Endothelial cell of umbilical vein (primary cell): ENCODE measurements around the gene CCDC70. TPM values are rescaled to one million over a fixed set of nuclear protein-coding genes. Genes with fewer than 3 reads are reported as not detected.

Source experiments
- BruUV-seq: library from RNA; stranded (reverse); fragments of 400-500 nt; replicated peaks from 2 replicates; lab custom pipeline; 2021; lab: Mats Ljungman, UMichigan
- CTCF ChIA-PET: fragments of 300-600, 350-600 bp; sonication (Branson Sonifier 250); formaldehyde crosslinking; loops from one replicate; lab custom pipeline; 2021; ENCODE audit warnings: antibody characterized with exemption, inconsistent platforms; lab: Charles Lee
- POLR2A ChIA-PET: fragments of 300-600, 350-600 bp; sonication (Branson Sonifier 250); formaldehyde crosslinking; loops from one replicate; lab custom pipeline; 2021; ENCODE audit warnings: antibody characterized with exemption, inconsistent platforms; lab: Charles Lee
- DNase-seq: peaks from one replicate; pipeline ENCODE4 v3.0.0-alpha.2; 2011; ENCODE audit warnings: low read depth, low spot score
- FAIRE-seq: peaks from 2 replicates; lab custom pipeline; 2011; peaks lifted over from hg19 to GRCh38; lab: Jason Lieb, UNC
- H2AFZ ChIP-seq: 2 replicates; pipeline ENCODE4 v1.6.0; 2012; ENCODE audit warnings: low read depth, low read length, control low read depth, inconsistent platforms
- H3K27ac ChIP-seq: 2 replicates; pipeline ENCODE4 v1.5.1; 2011; ENCODE audit warnings: low read depth, mild to moderate bottlenecking, control low read depth, low read length, moderate library complexity; ENCODE audit not compliant: insufficient read depth
- H3K27me3 ChIP-seq, 2 experiments: 2 replicates each; pipeline versions ENCODE4 v1.6.0 to v1.6.1; 2011; ENCODE audit warnings: low read length in 2 of 2, mixed read lengths in 1 of 2; ENCODE audit not compliant: control insufficient read depth in 2 of 2, insufficient read depth in 2 of 2
- H3K36me3 ChIP-seq, 2 experiments: 2 replicates in 1 of 2; 3 replicates in 1 of 2; pipeline ENCODE4 v1.5.1; 2011; ENCODE audit warnings: low read length in 2 of 2, mild to moderate bottlenecking in 1 of 2, moderate library complexity in 1 of 2; ENCODE audit not compliant: control insufficient read depth in 2 of 2, insufficient read depth in 2 of 2; ENCODE audit errors: extremely low read depth in 1 of 2
- H3K4me1 ChIP-seq: 3 replicates; pipeline ENCODE4 v1.5.1; 2011; ENCODE audit warnings: mild to moderate bottlenecking, low read length; ENCODE audit not compliant: control insufficient read depth, insufficient read depth; ENCODE audit errors: extremely low read depth
- H3K4me2 ChIP-seq: 2 replicates; pipeline ENCODE4 v1.6.1; 2011; ENCODE audit warnings: low read length, control low read depth, mixed read lengths; ENCODE audit not compliant: insufficient read depth
- H3K4me3 ChIP-seq, 3 experiments: fragments of 200-600 bp in 1 of 3; sonication (generic), shearing (Covaris generic) in 1 of 3; replicated peaks in 1 of 3; 2 replicates each; pipeline ENCODE4 v1.5.1; 2011 to 2016; ENCODE audit warnings: control low read depth in 3 of 3, low read length in 3 of 3, mild to moderate bottlenecking in 2 of 3, inconsistent platforms in 1 of 3, low read depth in 1 of 3, moderate library complexity in 1 of 3; ENCODE audit not compliant: insufficient read depth in 1 of 3
- H3K79me2 ChIP-seq: 2 replicates; pipeline ENCODE4 v1.6.0; 2012; ENCODE audit warnings: low read length, inconsistent platforms; ENCODE audit not compliant: control insufficient read depth, insufficient read depth
- H3K9ac ChIP-seq: replicated peaks from 2 replicates; pipeline ENCODE3; 2011; ENCODE audit warnings: low read length, control low read depth; ENCODE audit not compliant: insufficient read depth; ENCODE audit errors: extremely low read depth
- H3K9me1 ChIP-seq: replicated peaks from 3 replicates; pipeline ENCODE4 v1.6.0; 2011; ENCODE audit warnings: mild to moderate bottlenecking, low read length; ENCODE audit not compliant: control insufficient read depth, insufficient read depth; ENCODE audit errors: extremely low read depth
- H3K9me3 ChIP-seq: replicated peaks from 2 replicates; pipeline ENCODE4 v1.5.1; 2012; ENCODE audit warnings: low read length, inconsistent platforms; ENCODE audit not compliant: control insufficient read depth, insufficient read depth
- H4K20me1 ChIP-seq: replicated peaks from 2 replicates; pipeline ENCODE3; 2011; ENCODE audit warnings: mild to moderate bottlenecking, low read length; ENCODE audit not compliant: control insufficient read depth, insufficient read depth; ENCODE audit errors: extremely low read depth
- EZH2 ChIP-seq: IDR thresholded peaks from 2 replicates; pipeline ENCODE4 v1.6.1; 2012; ENCODE audit warnings: borderline replicate concordance, low read depth, mild to moderate bottlenecking, moderate library complexity, low read length, inconsistent platforms; ENCODE audit not compliant: severe bottlenecking
- FOS ChIP-seq: IDR thresholded peaks from 2 replicates; pipeline ENCODE4 v1.6.1; 2011; ENCODE audit warnings: mild to moderate bottlenecking, low read length, moderate library complexity, borderline replicate concordance; ENCODE audit not compliant: insufficient read depth
- GATA2 ChIP-seq: IDR thresholded peaks from 2 replicates; pipeline ENCODE4 v1.7.0; 2011; ENCODE audit warnings: low read depth, mild to moderate bottlenecking, moderate library complexity, mixed read lengths, low read length; ENCODE audit not compliant: insufficient read length, insufficient read depth
- JUN ChIP-seq: IDR thresholded peaks from 2 replicates; pipeline ENCODE4 v1.6.1; 2011; ENCODE audit warnings: borderline replicate concordance, low read depth; ENCODE audit not compliant: insufficient read length, insufficient read depth
- MYC ChIP-seq: IDR thresholded peaks from one replicate; pipeline ENCODE4 v1.6.1; 2011; ENCODE audit warnings: mild to moderate bottlenecking, low read depth, low read length
- POLR2A ChIP-seq: IDR thresholded peaks from 2 replicates; pipeline ENCODE4 v1.6.1; 2012; ENCODE audit warnings: low read depth, mild to moderate bottlenecking, control low read depth, low read length
- POLR2AphosphoS5 ChIP-seq: IDR thresholded peaks from 2 replicates; pipeline ENCODE4 v1.6.1; 2012; ENCODE audit warnings: low read depth, mild to moderate bottlenecking, control low read depth, low read length, moderate library complexity; ENCODE audit not compliant: insufficient read depth
- dilution Hi-C: fragments of 300-500 bp; cut with MboI; formaldehyde crosslinking; loops from one replicate; pipeline ENCODE4 v1.15.0; 2019; ENCODE audit warnings: low sequenced_read_pairs; ENCODE audit not compliant: extremely low pct_ligation_motif_present
- intact Hi-C: fragments of 100-400 bp; cut with micrococcal nuclease; formaldehyde crosslinking; loops from one replicate; pipeline ENCODE4 v1.10.0; 2022
- polyA plus RNA-seq, 4 experiments: library from polyadenylated mRNA; depleted of rRNA in 3 of 4; stranded (reverse) in 3 of 4; unstranded in 1 of 4; fragments of >200 nt; gene quantifications; 2 replicates each; pipeline versions ENCODE4 v1.2.1 to v1.2.3, GENCODE V29; 2011 to 2012; ENCODE audit warnings: missing spikeins in 1 of 4
- total RNA-seq: library from RNA; stranded (reverse); gene quantifications from 2 replicates; pipeline ENCODE4 v1.2.3, GENCODE V29; 2021
- TF ChIP-seq, protein P1 (sequence below), 2 donors: IDR thresholded peaks; 1 replicate in 1 of 2; 2 replicates in 1 of 2; pipeline ENCODE4 v1.5.1; 2011; ENCODE audit warnings: low read length in 2 of 2, mild to moderate bottlenecking in 2 of 2, moderate library complexity in 2 of 2, control low read depth in 1 of 2, inconsistent platforms in 1 of 2, low read depth in 1 of 2; ENCODE audit not compliant: insufficient read depth in 1 of 2; ENCODE audit errors: extremely low read depth in 1 of 2
- TF ChIP-seq, protein P2 (sequence below): IDR thresholded peaks from 2 replicates; pipeline ENCODE4 v1.6.1; 2011; ENCODE audit not compliant: insufficient read depth, insufficient read length

Gene CCDC70
- total and polyA plus RNA-seq, 2 donors (not counting 3 experiments of a cell fraction or from before 2014, with no cell fraction given): not detected

DNA sequence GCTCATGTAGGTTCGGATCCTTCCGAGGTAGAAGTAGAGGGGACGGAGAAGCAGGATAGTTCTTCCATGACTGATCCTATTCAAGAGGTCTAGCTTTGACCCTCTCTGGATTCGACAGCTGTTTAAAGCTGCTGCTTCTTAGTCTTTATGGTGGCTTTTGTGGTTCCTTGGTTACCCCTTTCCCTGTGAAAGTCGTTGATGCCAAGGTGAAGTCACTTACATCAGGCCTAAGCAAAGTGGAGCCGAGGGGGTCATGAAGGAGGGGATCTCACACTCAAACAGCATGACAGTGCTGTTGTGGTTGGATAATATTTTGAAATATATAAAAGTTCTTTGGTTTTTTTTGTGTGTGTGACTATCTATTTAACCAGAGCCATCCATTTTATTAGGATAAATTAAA is 8.1 kb downstream of the CCDC70 start:
- TF ChIP-seq MYC (no peak), EZH2 (no peak), GATA2 (no peak), POLR2A (no peak), FOS (no peak), POLR2AphosphoS5 (no peak), JUN (no peak)
- TF ChIP-seq, protein P1, sequence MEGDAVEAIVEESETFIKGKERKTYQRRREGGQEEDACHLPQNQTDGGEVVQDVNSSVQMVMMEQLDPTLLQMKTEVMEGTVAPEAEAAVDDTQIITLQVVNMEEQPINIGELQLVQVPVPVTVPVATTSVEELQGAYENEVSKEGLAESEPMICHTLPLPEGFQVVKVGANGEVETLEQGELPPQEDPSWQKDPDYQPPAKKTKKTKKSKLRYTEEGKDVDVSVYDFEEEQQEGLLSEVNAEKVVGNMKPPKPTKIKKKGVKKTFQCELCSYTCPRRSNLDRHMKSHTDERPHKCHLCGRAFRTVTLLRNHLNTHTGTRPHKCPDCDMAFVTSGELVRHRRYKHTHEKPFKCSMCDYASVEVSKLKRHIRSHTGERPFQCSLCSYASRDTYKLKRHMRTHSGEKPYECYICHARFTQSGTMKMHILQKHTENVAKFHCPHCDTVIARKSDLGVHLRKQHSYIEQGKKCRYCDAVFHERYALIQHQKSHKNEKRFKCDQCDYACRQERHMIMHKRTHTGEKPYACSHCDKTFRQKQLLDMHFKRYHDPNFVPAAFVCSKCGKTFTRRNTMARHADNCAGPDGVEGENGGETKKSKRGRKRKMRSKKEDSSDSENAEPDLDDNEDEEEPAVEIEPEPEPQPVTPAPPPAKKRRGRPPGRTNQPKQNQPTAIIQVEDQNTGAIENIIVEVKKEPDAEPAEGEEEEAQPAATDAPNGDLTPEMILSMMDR (IDR thresholded peaks at IDR 0.05; ENCODE audit: extremely low read depth in 1 of 2, insufficient read depth in 1 of 2, low read depth in 1 of 2, low read length in 2 of 2): no peak
- TF ChIP-seq, protein P2, sequence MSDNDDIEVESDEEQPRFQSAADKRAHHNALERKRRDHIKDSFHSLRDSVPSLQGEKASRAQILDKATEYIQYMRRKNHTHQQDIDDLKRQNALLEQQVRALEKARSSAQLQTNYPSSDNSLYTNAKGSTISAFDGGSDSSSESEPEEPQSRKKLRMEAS: no peak
- ChIA-PET POLR2A (no interaction called here), CTCF (no interaction called here)
- H3K4me1 ChIP-seq: no peaks in the 10 kb centered on the region
- dilution Hi-C loops: no loop called here
- no peaks in the 10 kb centered on the region for H3K79me2 ChIP-seq
- FAIRE-seq (no peak), DNase-seq (no peak)
- no peaks in the 10 kb centered on the region for H3K9me1 ChIP-seq
- H3K36me3 ChIP-seq: no peaks in the 10 kb centered on the region
- no peaks in the 10 kb centered on the region for H4K20me1 ChIP-seq
- intact Hi-C loops: no loop called here
- H3K9me3 ChIP-seq: no peaks in the 10 kb centered on the region
- H3K27ac ChIP-seq: no peak overlapping the region
- no peak overlapping the region for H3K9ac ChIP-seq
- no TSS peak for BruUV-seq
- peaks cover 4 to 16% of the 10 kb centered on the region in 2 experiments for H3K27me3 ChIP-seq
- no peak overlapping the region for H3K4me2 ChIP-seq
- no peak overlapping the region for H2AFZ ChIP-seq
- H3K4me3 ChIP-seq: no peak overlapping the region
